Measurements from ENCODE around the gene POPDC2. TPM values are rescaled to one million over a fixed set of nuclear protein-coding genes. Genes with fewer than 3 reads are reported as not detected.

The POPDC2 gene
- total RNA-seq, 1 experiment from 2014 or later = 0.07 TPM

- Histone ChIP-seq H3K9me3 (no peaks in the 10 kb centered on the region), H3K27me3 (no peaks in the 10 kb centered on the region), H3K36me3 (no peaks in the 10 kb centered on the region), H3K4me3 (no peak overlapping the region)
- DNase-seq = no peak
These were observed 29.5 kb downstream of the POPDC2 start for GRCh38 chr3:119630880-119631329.

- no peaks in the 10 kb centered on the region for H3K9me3 ChIP-seq
- peak; percentile 41 for DNase-seq
- H3K36me3 ChIP-seq = no peaks in the 10 kb centered on the region
- H3K4me3 ChIP-seq = no peak overlapping the region
- no peaks in the 10 kb centered on the region for H3K27me3 ChIP-seq
These were observed 30.1 kb downstream of the POPDC2 start for GRCh38 chr3:119630128-119630879.

- H3K9me3 ChIP-seq = no peaks in the 10 kb centered on the region
- H3K36me3 ChIP-seq = no peaks in the 10 kb centered on the region
- no peaks in the 10 kb centered on the region for H3K27me3 ChIP-seq
- DNase-seq = no peak
- no peak overlapping the region for H3K4me3 ChIP-seq
These were observed 31.5 kb downstream of the POPDC2 start for GRCh38 chr3:119628816-119629445.

- Histone ChIP-seq H3K36me3 (no peaks in the 10 kb centered on the region), H3K4me3 (no peak overlapping the region), H3K27me3 (no peaks in the 10 kb centered on the region), H3K9me3 (no peaks in the 10 kb centered on the region)
- DNase-seq = no peak
These were observed 32.0 kb downstream of the POPDC2 start for GRCh38 chr3:119628390-119628789.

- Histone ChIP-seq H3K27me3 (no peaks in the 10 kb centered on the region), H3K36me3 (no peaks in the 10 kb centered on the region), H3K4me3 (no peak overlapping the region), H3K9me3 (no peaks in the 10 kb centered on the region)
- DNase-seq = no peak
These were observed 32.9 kb downstream of the POPDC2 start for GRCh38 chr3:119627461-119627860.

GRCh38 chr3:119626196-119626595 is 34.2 kb downstream of the POPDC2 start:
- no peaks in the 10 kb centered on the region for H3K27me3 ChIP-seq
- H3K36me3 ChIP-seq = no peaks in the 10 kb centered on the region
- H3K9me3 ChIP-seq = no peaks in the 10 kb centered on the region
- no peak for DNase-seq
- H3K4me3 ChIP-seq = no peak overlapping the region

- DNase-seq = no peak
- H3K9me3 ChIP-seq = no peaks in the 10 kb centered on the region
- no peaks in the 10 kb centered on the region for H3K27me3 ChIP-seq
- no peaks in the 10 kb centered on the region for H3K36me3 ChIP-seq
- H3K4me3 ChIP-seq = no peak overlapping the region
These were observed 34.8 kb downstream of the POPDC2 start for GRCh38 chr3:119625451-119626153.

GRCh38 chr3:119624002-119624720 is 36.2 kb downstream of the POPDC2 start:
- Histone ChIP-seq H3K4me3 (no peak overlapping the region), H3K27me3 (no peaks in the 10 kb centered on the region), H3K9me3 (no peaks in the 10 kb centered on the region), H3K36me3 (no peaks in the 10 kb centered on the region)
- DNase-seq = no peak

GRCh38 chr3:119620899-119621298 is 39.5 kb downstream of the POPDC2 start:
- Histone ChIP-seq H3K4me3 (no peak overlapping the region), H3K36me3 (no peaks in the 10 kb centered on the region), H3K9me3 (no peaks in the 10 kb centered on the region), H3K27me3 (no peaks in the 10 kb centered on the region)
- no peak for DNase-seq

GRCh38 chr3:119619094-119619493 is 41.3 kb downstream of the POPDC2 start:
- DNase-seq = no peak
- H3K36me3 ChIP-seq = no peaks in the 10 kb centered on the region
- no peak overlapping the region for H3K4me3 ChIP-seq
- H3K27me3 ChIP-seq = no peaks in the 10 kb centered on the region
- H3K9me3 ChIP-seq = no peaks in the 10 kb centered on the region

GRCh38 chr3:119616056-119616455 is 44.3 kb downstream of the POPDC2 start:
- Histone ChIP-seq H3K9me3 (no peaks in the 10 kb centered on the region), H3K4me3 (no peak overlapping the region), H3K36me3 (no peaks in the 10 kb centered on the region), H3K27me3 (no peaks in the 10 kb centered on the region)
- DNase-seq = no peak

GRCh38 chr3:119613872-119614271 is 46.5 kb downstream of the POPDC2 start:
- H3K27me3 ChIP-seq = no peaks in the 10 kb centered on the region
- no peaks in the 10 kb centered on the region for H3K36me3 ChIP-seq
- H3K4me3 ChIP-seq = no peak overlapping the region
- no peaks in the 10 kb centered on the region for H3K9me3 ChIP-seq
- DNase-seq = no peak

GRCh38 chr3:119613201-119613600 is 47.2 kb downstream of the POPDC2 start:
- no peak for DNase-seq
- H3K27me3 ChIP-seq = no peaks in the 10 kb centered on the region
- no peaks in the 10 kb centered on the region for H3K9me3 ChIP-seq
- no peak overlapping the region for H3K4me3 ChIP-seq
- no peaks in the 10 kb centered on the region for H3K36me3 ChIP-seq

GRCh38 chr3:119611664-119612063 is 48.7 kb downstream of the POPDC2 start:
- no peak for DNase-seq
- H3K9me3 ChIP-seq = 0 out of 2 replicates have a peak, but pooled peaks cover 2% of the 10 kb centered on the region

GRCh38 chr3:119609301-119609700 is 51.1 kb downstream of the POPDC2 start:
- 0 out of 2 replicates have a peak, but pooled peaks cover 2% of the 10 kb centered on the region for H3K9me3 ChIP-seq
- DNase-seq = no peak

More at GRCh38 chr3:119611664-119612063, 48.7 kb downstream of the POPDC2 start:
- no peaks in the 10 kb centered on the region for H3K36me3 ChIP-seq
- H3K4me3 ChIP-seq = no peak overlapping the region
- no peaks in the 10 kb centered on the region for H3K27me3 ChIP-seq

GRCh38 chr3:119608405-119609000 is 51.9 kb downstream of the POPDC2 start:
- no peak overlapping the region for H3K4me3 ChIP-seq
- H3K36me3 ChIP-seq = no peaks in the 10 kb centered on the region
- H3K27me3 ChIP-seq = no peaks in the 10 kb centered on the region
- no peak for DNase-seq
- H3K9me3 ChIP-seq = 0 out of 2 replicates have a peak, but pooled peaks cover 2% of the 10 kb centered on the region

More at GRCh38 chr3:119609301-119609700, 51.1 kb downstream of the POPDC2 start:
- Histone ChIP-seq H3K4me3 (no peak overlapping the region), H3K27me3 (no peaks in the 10 kb centered on the region), H3K36me3 (no peaks in the 10 kb centered on the region)
